ENCODE measurements around the gene ACO2.
"Not testable (repeated sequence)": the region's sequence is repeated elsewhere in the genome, so short reads cannot be mapped to it uniquely, and the experiment has no call there.

Gene ACO2

DNA sequence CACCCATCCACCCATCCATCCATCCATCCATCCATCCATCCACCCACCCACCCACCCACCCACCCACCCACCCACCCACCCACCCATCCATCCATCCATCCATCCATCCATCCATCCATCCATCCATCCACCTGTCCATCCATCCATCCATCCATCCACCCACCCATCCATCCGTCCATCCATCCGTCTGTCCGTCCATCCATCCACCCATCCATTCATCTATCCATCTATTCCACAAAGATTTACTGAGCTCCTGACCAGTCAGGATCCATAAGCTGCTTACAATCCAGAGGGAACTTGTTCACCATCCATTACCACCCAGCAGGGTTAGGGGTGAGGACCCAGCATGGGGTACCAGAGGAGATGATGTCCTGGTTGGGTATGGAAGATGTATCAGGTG is 103.4 kb downstream of the ACO2 start:
- H3K4me1 ChIP-seq (ENCODE audit: insufficient read depth, low read length); H3K4me3 ChIP-seq (ENCODE audit: low read length); H3K36me3 ChIP-seq (ENCODE audit: insufficient read depth, low read depth, low read length); H3K27ac ChIP-seq (ENCODE audit: low read length); H3K9me3 ChIP-seq (ENCODE audit: insufficient read depth, low read depth, low read length); H3K27me3 ChIP-seq (ENCODE audit: insufficient read depth, low read length); H3K9ac ChIP-seq (ENCODE audit: low read depth, low read length): not testable (repeated sequence)

DNA sequence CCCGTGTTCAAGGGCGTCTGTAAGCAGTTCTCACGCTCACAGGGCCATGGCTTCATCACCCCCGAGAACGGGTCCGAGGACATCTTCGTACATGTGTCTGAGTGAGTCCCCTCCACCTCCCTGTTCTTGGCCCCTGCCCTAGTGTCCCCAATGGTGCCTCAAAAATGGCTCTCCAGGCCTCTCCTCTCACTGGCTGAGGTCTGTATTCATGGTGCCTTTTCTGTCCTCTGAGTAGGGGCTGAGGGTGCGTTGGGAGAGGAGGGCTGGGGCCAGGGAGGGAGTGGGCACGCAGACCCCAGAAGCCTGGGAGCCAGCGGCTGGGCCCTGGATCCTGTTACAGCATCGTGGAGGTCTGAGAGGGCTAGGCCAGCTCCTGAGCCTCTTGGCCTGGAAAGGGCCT is 104.8 kb downstream of the ACO2 start:
- Histone ChIP-seq H3K9me3 (ENCODE audit: insufficient read depth, low read depth, low read length) (no peaks in the 10 kb centered on the region), H3K4me1 (ENCODE audit: insufficient read depth, low read length) (no peaks in the 10 kb centered on the region), H3K27me3 (ENCODE audit: insufficient read depth, low read length) (no peaks in the 10 kb centered on the region), H3K27ac (ENCODE audit: low read length) (no peak overlapping the region), H3K36me3 (ENCODE audit: insufficient read depth, low read depth, low read length) (no peaks in the 10 kb centered on the region), H3K9ac (ENCODE audit: low read depth, low read length) (no peak overlapping the region), H3K4me3 (ENCODE audit: low read length) (no peak overlapping the region)

DNA sequence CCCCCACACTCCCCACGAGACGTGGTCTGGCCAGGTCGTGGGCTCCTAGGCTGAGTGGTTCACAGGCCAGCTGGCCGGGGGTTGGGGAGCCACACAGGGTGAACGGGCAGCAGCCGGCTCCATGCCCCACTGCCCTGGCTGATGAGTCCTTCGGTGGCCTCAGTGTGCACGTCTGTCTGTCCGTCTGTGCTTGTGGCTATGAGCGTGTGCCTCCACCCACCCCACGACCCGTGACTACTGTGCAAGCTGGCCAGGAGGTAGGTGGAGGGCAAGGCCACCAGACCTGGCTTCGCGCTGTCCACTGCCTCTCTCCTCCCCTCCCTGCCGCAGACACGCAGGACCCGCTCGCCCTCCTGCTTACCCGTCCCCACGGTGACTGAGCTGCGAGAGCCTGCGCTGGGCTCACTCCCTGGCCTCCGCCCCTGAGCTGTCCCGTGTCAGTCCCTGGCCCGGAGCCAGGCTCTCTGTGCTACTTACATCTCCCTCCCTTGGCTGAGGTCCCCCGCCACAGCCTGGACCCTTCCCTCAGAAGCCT is 106.0 kb downstream of the ACO2 start:
- Histone ChIP-seq H3K9ac (ENCODE audit: low read depth, low read length) (no peak overlapping the region), H3K36me3 (ENCODE audit: insufficient read depth, low read depth, low read length) (no peaks in the 10 kb centered on the region), H3K27me3 (ENCODE audit: insufficient read depth, low read length) (no peaks in the 10 kb centered on the region), H3K4me3 (ENCODE audit: low read length) (no peak overlapping the region), H3K9me3 (ENCODE audit: insufficient read depth, low read depth, low read length) (no peaks in the 10 kb centered on the region), H3K4me1 (ENCODE audit: insufficient read depth, low read length) (no peaks in the 10 kb centered on the region), H3K27ac (ENCODE audit: low read length) (no peak overlapping the region)

DNA sequence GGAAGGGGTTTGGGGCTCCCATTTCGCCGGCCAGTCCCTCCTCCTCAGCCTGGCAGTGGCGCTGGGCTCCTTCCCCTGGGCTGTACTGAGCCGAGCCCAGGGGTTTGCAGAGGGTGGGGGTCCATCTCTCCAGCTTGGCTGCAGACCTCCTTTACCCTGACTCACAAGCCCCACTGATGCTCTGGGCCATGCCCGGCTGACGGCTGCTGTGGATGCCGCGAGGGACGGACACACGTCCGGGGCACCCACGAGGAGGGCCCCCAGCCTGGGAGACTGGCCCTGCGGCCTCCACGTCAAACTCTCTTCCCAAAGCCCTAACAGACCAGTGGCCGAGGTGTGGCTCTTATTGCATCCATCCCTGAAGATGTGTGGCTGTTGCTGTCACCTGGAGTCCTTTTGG is 106.6 kb downstream of the ACO2 start:
- H3K4me3 ChIP-seq (ENCODE audit: low read length), result no peak overlapping the region
- no peak overlapping the region for H3K9ac ChIP-seq (ENCODE audit: low read depth, low read length)
- no peaks in the 10 kb centered on the region for H3K9me3 ChIP-seq (ENCODE audit: insufficient read depth, low read depth, low read length)
- no peaks in the 10 kb centered on the region for H3K36me3 ChIP-seq (ENCODE audit: insufficient read depth, low read depth, low read length)
- H3K4me1 ChIP-seq (ENCODE audit: insufficient read depth, low read length), result no peaks in the 10 kb centered on the region
- H3K27me3 ChIP-seq (ENCODE audit: insufficient read depth, low read length), result no peaks in the 10 kb centered on the region
- no peak overlapping the region for H3K27ac ChIP-seq (ENCODE audit: low read length)

DNA sequence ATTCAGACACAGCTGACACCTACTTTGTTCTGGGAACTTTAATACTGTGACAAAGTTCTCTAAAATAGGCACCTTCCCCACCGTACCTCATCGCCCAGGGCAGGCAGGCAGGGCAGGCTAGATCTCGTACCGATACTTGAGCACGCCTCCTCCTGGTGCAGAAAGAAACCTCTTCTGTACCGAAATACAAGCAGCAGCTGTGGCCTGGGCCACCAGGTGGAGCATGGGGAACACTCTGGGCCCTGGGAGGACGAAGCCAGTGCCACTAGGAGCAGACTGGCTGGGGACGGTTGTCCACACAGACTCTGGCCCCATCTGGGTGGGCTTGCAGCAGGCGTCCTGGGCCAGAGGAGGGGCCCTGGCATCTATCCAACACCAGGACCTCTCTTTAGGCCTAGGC is 108.0 kb downstream of the ACO2 start:
- H3K4me1 ChIP-seq (ENCODE audit: insufficient read depth, low read length), result no peaks in the 10 kb centered on the region
- H3K36me3 ChIP-seq (ENCODE audit: insufficient read depth, low read depth, low read length), result no peaks in the 10 kb centered on the region
- H3K27ac ChIP-seq (ENCODE audit: low read length), result no peak overlapping the region
- no peak overlapping the region for H3K9ac ChIP-seq (ENCODE audit: low read depth, low read length)
- no peaks in the 10 kb centered on the region for H3K27me3 ChIP-seq (ENCODE audit: insufficient read depth, low read length)
- H3K9me3 ChIP-seq (ENCODE audit: insufficient read depth, low read depth, low read length), result no peaks in the 10 kb centered on the region
- no peak overlapping the region for H3K4me3 ChIP-seq (ENCODE audit: low read length)

DNA sequence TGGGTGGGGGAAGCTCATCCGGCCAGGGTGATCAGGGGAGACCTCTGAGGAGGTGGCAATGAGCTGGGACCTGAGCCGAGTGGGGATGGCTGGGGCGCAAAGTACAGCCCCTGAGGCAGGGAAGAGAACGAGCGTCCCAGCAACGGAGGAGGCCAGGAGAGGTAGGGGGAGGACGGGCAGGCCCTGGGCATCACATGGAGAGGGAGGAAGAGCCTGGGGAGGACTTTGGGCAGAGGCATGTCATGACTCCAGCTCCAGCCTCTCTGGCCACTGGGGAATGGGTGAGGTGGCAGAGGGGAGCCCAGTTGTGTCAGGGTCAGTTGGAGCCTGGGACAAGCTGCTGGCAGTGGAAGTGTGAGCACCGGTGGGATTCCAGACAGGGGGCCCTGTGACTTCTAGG is 109.2 kb downstream of the ACO2 start:
- no peaks in the 10 kb centered on the region for H3K9me3 ChIP-seq (ENCODE audit: insufficient read depth, low read depth, low read length)
- no peaks in the 10 kb centered on the region for H3K27me3 ChIP-seq (ENCODE audit: insufficient read depth, low read length)
- no peaks in the 10 kb centered on the region for H3K36me3 ChIP-seq (ENCODE audit: insufficient read depth, low read depth, low read length)
- no peak overlapping the region for H3K9ac ChIP-seq (ENCODE audit: low read depth, low read length)
- H3K4me3 ChIP-seq (ENCODE audit: low read length), result no peak overlapping the region
- no peaks in the 10 kb centered on the region for H3K4me1 ChIP-seq (ENCODE audit: insufficient read depth, low read length)
- no peak overlapping the region for H3K27ac ChIP-seq (ENCODE audit: low read length)

All from iPS-20b (cell line).